Neural progenitor cell (in vitro differentiated cells): ENCODE data around the gene C10orf62. TPM values are rescaled to one million over a fixed set of nuclear protein-coding genes. Genes with fewer than 3 reads are reported as not detected.
A peak's percentile ranks its signal among the peaks of the same experiment; 100 is the strongest.

Experiments
- DNase-seq: peaks from one replicate; pipeline ENCODE4 v3.0.0-alpha.2; 2016; ENCODE audit warnings: low spot score
- H2AFZ ChIP-seq: fragments of 200-600 bp; sonication (generic); replicated peaks from 2 replicates; pipeline ENCODE4 v1.6.1; 2016; ENCODE audit warnings: antibody characterized with exemption
- H3F3A ChIP-seq: fragments of 200-600 bp; sonication (generic); 2 replicates; pipeline ENCODE4 v1.6.1; 2016; ENCODE audit warnings: antibody characterized with exemption, low read depth
- H3K27ac ChIP-seq: fragments of 200-600 bp; sonication (generic); 2 replicates; pipeline ENCODE4 v1.5.1; 2016; ENCODE audit warnings: mild to moderate bottlenecking
- H3K27me3 ChIP-seq: fragments of 200-600 bp; sonication (generic); 2 replicates; pipeline ENCODE4 v1.6.1; 2016; ENCODE audit warnings: mild to moderate bottlenecking, moderate library complexity
- H3K36me3 ChIP-seq: fragments of 200-600 bp; sonication (generic); 2 replicates; pipeline ENCODE4 v1.5.1; 2016
- H3K4me1 ChIP-seq: fragments of 200-600 bp; sonication (generic); 2 replicates; pipeline ENCODE4 v1.6.1; 2016; ENCODE audit warnings: mixed run types
- H3K4me2 ChIP-seq: fragments of 200-600 bp; sonication (generic); 2 replicates; pipeline ENCODE4 v1.6.1; 2016
- H3K4me3 ChIP-seq: fragments of 200-600 bp; sonication (generic); 2 replicates; pipeline ENCODE4 v1.5.1; 2016
- H3K79me2 ChIP-seq: fragments of 200-600 bp; sonication (generic); 2 replicates; pipeline ENCODE4 v1.6.1; 2016; ENCODE audit warnings: low read depth
- H3K9ac ChIP-seq: fragments of 200-600 bp; sonication (generic); 2 replicates; pipeline ENCODE4 v1.6.1; 2016
- H3K9me3 ChIP-seq: fragments of 200-600 bp; sonication (generic); 2 replicates; pipeline ENCODE4 v1.5.1; 2016; ENCODE audit warnings: low read depth
- H4K20me1 ChIP-seq: fragments of 200-600 bp; sonication (generic); 2 replicates; pipeline ENCODE4 v1.6.1; 2016; ENCODE audit warnings: low read depth
- H3K27ac Mint-ChIP-seq: 3 replicates; pipeline ENCODE4 v1.8.0; 2021; ENCODE audit warnings: mixed read lengths
- H3K27me3 Mint-ChIP-seq: 2 replicates; pipeline ENCODE4 v1.8.0; 2022; ENCODE audit warnings: low read depth, mild to moderate bottlenecking, inconsistent platforms, moderate library complexity, mixed read lengths; ENCODE audit not compliant: insufficient read depth
- H3K36me3 Mint-ChIP-seq: 3 replicates; pipeline ENCODE4 v1.8.0; 2021; ENCODE audit warnings: mixed read lengths
- H3K4me1 Mint-ChIP-seq: 3 replicates; pipeline ENCODE4 v1.8.0; 2021; ENCODE audit warnings: mixed read lengths
- H3K4me3 Mint-ChIP-seq: 3 replicates; pipeline ENCODE4 v1.8.0; 2021; ENCODE audit warnings: mild to moderate bottlenecking, moderate library complexity, mixed read lengths
- H3K9me3 Mint-ChIP-seq: 3 replicates; pipeline ENCODE4 v1.8.0; 2020; ENCODE audit warnings: mixed read lengths
- CTCF ChIP-seq: fragments of 200-600 bp; sonication (generic); IDR thresholded peaks from 2 replicates; pipeline ENCODE4 v1.5.1; 2017; ENCODE audit warnings: antibody characterized with exemption, mild to moderate bottlenecking
- EZH2 ChIP-seq: fragments of 200-600 bp; sonication (generic); IDR thresholded peaks from 2 replicates; pipeline ENCODE4 v1.6.1; 2017; ENCODE audit warnings: antibody characterized with exemption, mild to moderate bottlenecking, moderate library complexity
- EZH2phosphoT487 ChIP-seq: fragments of 200-600 bp; sonication (generic); IDR thresholded peaks from 2 replicates; pipeline ENCODE4 v1.6.1; 2017; ENCODE audit warnings: antibody characterized with exemption
- total RNA-seq: library from RNA; depleted of rRNA; stranded (reverse); fragments of >200 nt; gene quantifications from 2 replicates; pipeline ENCODE4 v1.2.3, GENCODE V29; 2015; ENCODE audit warnings: low replicate concordance

Gene C10orf62
- total RNA-seq, 1 donor from 2014 or later = not detected

- no peak overlapping the region for H3K27ac Mint-ChIP-seq
- H3K27me3 Mint-ChIP-seq = peaks cover 4% of the 10 kb centered on the region
- Histone ChIP-seq H3K4me2 (no peak overlapping the region), H3K27ac (no peak overlapping the region), H3K4me1 (no peaks in the 10 kb centered on the region), H4K20me1 (no peaks in the 10 kb centered on the region), H3K36me3 (no peaks in the 10 kb centered on the region), H3K4me3 (no peak overlapping the region), H3K27me3 (no peaks in the 10 kb centered on the region), H3K9ac (no peak overlapping the region), H3F3A (no peaks in the 10 kb centered on the region), H2AFZ (no peak overlapping the region), H3K9me3 (no peaks in the 10 kb centered on the region), H3K79me2 (no peaks in the 10 kb centered on the region)
- H3K9me3 Mint-ChIP-seq = no peaks in the 10 kb centered on the region
- TF ChIP-seq EZH2phosphoT487 = no peak
- H3K4me3 Mint-ChIP-seq = no peak overlapping the region
- no peaks in the 10 kb centered on the region for H3K36me3 Mint-ChIP-seq
- no peak for DNase-seq
- peaks cover 3% of the 10 kb centered on the region for H3K4me1 Mint-ChIP-seq
These were observed 23.1 kb upstream of the C10orf62 start for GRCh38 chr10:97566336-97566996.

- H3K27me3 Mint-ChIP-seq = peaks cover 4% of the 10 kb centered on the region
- H3K4me1 ChIP-seq = no peaks in the 10 kb centered on the region
- no peaks in the 10 kb centered on the region for H4K20me1 ChIP-seq
- H3K9me3 ChIP-seq = no peaks in the 10 kb centered on the region
- H3K36me3 Mint-ChIP-seq = no peaks in the 10 kb centered on the region
- H3F3A ChIP-seq = no peaks in the 10 kb centered on the region
- DNase-seq = peak; percentile 16
- no peaks in the 10 kb centered on the region for H3K36me3 ChIP-seq
- no peaks in the 10 kb centered on the region for H3K27me3 ChIP-seq
- H3K27ac ChIP-seq = no peak overlapping the region
- H3K4me2 ChIP-seq = no peak overlapping the region
- no peaks in the 10 kb centered on the region for H3K4me1 Mint-ChIP-seq
- H3K9me3 Mint-ChIP-seq = no peaks in the 10 kb centered on the region
- no peak overlapping the region for H3K4me3 ChIP-seq
- TF ChIP-seq EZH2phosphoT487 = no peak
- no peak for TF ChIP-seq CTCF
- no peak for TF ChIP-seq EZH2
- H3K9ac ChIP-seq = no peak overlapping the region
- H3K4me3 Mint-ChIP-seq = no peak overlapping the region
- no peaks in the 10 kb centered on the region for H3K79me2 ChIP-seq
- no peak overlapping the region for H3K27ac Mint-ChIP-seq
- H2AFZ ChIP-seq = no peak overlapping the region
These were observed 21.6 kb upstream of the C10orf62 start for GRCh38 chr10:97567891-97568290.

GRCh38 chr10:97570146-97570788 lies 19.3 kb upstream of the C10orf62 start:
- no peaks in the 10 kb centered on the region for H3K79me2 ChIP-seq
- no peak overlapping the region for H2AFZ ChIP-seq
- no peak overlapping the region for H3K4me2 ChIP-seq
- no peaks in the 10 kb centered on the region for H4K20me1 ChIP-seq
- no peaks in the 10 kb centered on the region for H3K27me3 ChIP-seq
- H3K27ac ChIP-seq = no peak overlapping the region
- no peak overlapping the region for H3K27ac Mint-ChIP-seq
- H3K4me1 ChIP-seq = no peaks in the 10 kb centered on the region
- TF ChIP-seq EZH2phosphoT487 (no peak), CTCF (no peak), EZH2 (no peak)
- no peaks in the 10 kb centered on the region for H3K36me3 ChIP-seq
- peaks cover 3% of the 10 kb centered on the region for H3K4me1 Mint-ChIP-seq
- H3K36me3 Mint-ChIP-seq = no peaks in the 10 kb centered on the region
- H3K9ac ChIP-seq = no peak overlapping the region
- H3K9me3 Mint-ChIP-seq = no peaks in the 10 kb centered on the region
- no peaks in the 10 kb centered on the region for H3K9me3 ChIP-seq
- no peak overlapping the region for H3K4me3 Mint-ChIP-seq
- DNase-seq = no peak
- no peaks in the 10 kb centered on the region for H3F3A ChIP-seq
- H3K27me3 Mint-ChIP-seq = peaks cover 4% of the 10 kb centered on the region
- H3K4me3 ChIP-seq = no peak overlapping the region
